Measurements from ENCODE around the gene NTNG2. TPM values are rescaled to one million over a fixed set of nuclear protein-coding genes. Genes with fewer than 3 reads are reported as not detected.

NTNG2 gene
- total RNA-seq, 1 donor from 2014 or later: 5.0 TPM

- Histone ChIP-seq H3K4me3 (no peak overlapping the region), H3K27ac (no peak overlapping the region), H3K36me3 (no peaks in the 10 kb centered on the region), H3K27me3 (ENCODE audit: low read depth) (peaks cover 22% of the 10 kb centered on the region), H3K4me1 (no peaks in the 10 kb centered on the region), H3K9me3 (no peaks in the 10 kb centered on the region)
- intact Hi-C loops (cut with DNase I): no loop called here
- DNase-seq: peak; percentile 85
- no peak for TF ChIP-seq CTCF (IDR thresholded peaks at IDR 0.05)
- ATAC-seq: peak; percentile 76 to 80
Measured at GRCh38 chr9:132249123-132249522, 87.3 kb downstream of the NTNG2 start.

GRCh38 chr9:132249690-132250089 is 87.8 kb downstream of the NTNG2 start:
- ATAC-seq (no peak), DNase-seq (no peak)
- Histone ChIP-seq H3K36me3 (no peaks in the 10 kb centered on the region), H3K9me3 (no peaks in the 10 kb centered on the region), H3K4me3 (no peak overlapping the region), H3K27ac (no peak overlapping the region), H3K4me1 (no peaks in the 10 kb centered on the region), H3K27me3 (ENCODE audit: low read depth) (peaks cover 22% of the 10 kb centered on the region)
- TF ChIP-seq CTCF (IDR thresholded peaks at IDR 0.05): no peak
- intact Hi-C loops (cut with DNase I): loop anchor here (5.0 kb wide), 1 partner anchor 487 kb away; no protein-coding TSS in a partner anchor

DNA sequence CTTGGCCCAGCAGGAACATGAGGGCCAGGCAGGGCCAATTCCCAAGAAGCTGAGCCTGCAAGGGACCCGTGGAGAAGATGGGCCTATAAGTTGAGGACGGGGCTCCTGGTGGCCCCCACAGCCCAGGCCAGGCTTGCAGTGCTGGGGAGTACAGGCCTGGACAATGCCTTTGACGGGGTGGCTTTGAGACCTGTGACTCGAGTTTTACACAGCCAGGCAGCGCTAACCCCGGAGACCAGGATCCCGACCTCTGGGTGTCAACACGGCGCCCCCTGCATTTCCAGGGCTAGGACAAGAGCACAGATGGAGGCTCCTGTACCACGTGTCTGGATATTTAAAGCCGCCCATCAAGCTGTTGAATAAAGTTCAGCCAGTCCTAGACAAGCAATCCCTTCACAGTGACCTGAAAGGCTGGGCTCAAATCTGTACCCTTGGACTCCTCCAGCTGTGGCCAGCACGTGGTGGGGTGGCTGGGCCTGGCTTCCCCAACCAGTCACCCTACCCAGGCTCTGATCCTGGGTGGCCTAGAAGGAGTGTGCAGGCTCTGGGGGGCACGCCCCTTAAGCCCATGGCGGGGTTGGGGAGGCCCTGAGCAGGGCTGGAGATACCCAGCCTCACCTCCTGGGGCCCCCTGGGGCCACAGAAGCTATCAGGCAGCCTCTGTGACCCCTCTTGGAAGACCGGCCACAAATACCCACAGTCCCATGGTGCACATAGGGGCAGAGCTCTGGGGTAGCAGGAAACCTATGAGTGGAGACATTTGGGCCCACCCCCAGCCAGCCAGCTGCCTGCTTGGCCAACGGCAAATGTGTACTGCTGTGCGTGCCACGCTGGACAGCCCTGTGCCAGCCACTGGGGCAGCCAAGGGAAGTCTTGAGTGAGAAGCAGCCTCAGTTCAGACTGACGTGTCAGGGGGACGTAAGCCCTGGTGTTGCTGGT is 88.7 kb downstream of the NTNG2 start:
- TF ChIP-seq CTCF (IDR thresholded peaks at IDR 0.05): no peak
- DNase-seq (no peak), ATAC-seq (peak in 1 of 2 donors; percentile 18)
- no peak overlapping the region for H3K27ac ChIP-seq
- H3K9me3 ChIP-seq: no peaks in the 10 kb centered on the region
- no peaks in the 10 kb centered on the region for H3K36me3 ChIP-seq
- H3K27me3 ChIP-seq (ENCODE audit: low read depth): peaks cover 17% of the 10 kb centered on the region
- H3K4me1 ChIP-seq: no peaks in the 10 kb centered on the region
- intact Hi-C loops (cut with DNase I): loop anchor here (5.0 kb wide), 1 partner anchor 488 kb away; no protein-coding TSS in a partner anchor
- H3K4me3 ChIP-seq: no peak overlapping the region

GRCh38 chr9:132260846-132261245 is 99.0 kb downstream of the NTNG2 start:
- TF ChIP-seq CTCF (IDR thresholded peaks at IDR 0.05): no peak
- Histone ChIP-seq H3K36me3 (peaks cover 43% of the 10 kb centered on the region), H3K4me3 (no peak overlapping the region), H3K4me1 (peaks cover 17% of the 10 kb centered on the region), H3K9me3 (no peaks in the 10 kb centered on the region), H3K27me3 (ENCODE audit: low read depth) (no peaks in the 10 kb centered on the region), H3K27ac (no peak overlapping the region)
- DNase-seq: peak; percentile 69
- peak; percentile 75 to 85 for ATAC-seq
- intact Hi-C loops (cut with DNase I): no loop called here

- TF ChIP-seq CTCF (IDR thresholded peaks at IDR 0.05): no peak
- no peaks in the 10 kb centered on the region for H3K27me3 ChIP-seq (ENCODE audit: low read depth)
- H3K27ac ChIP-seq: no peak overlapping the region
- no peak overlapping the region for H3K4me3 ChIP-seq
- DNase-seq (no peak), ATAC-seq (no peak)
- H3K9me3 ChIP-seq: no peaks in the 10 kb centered on the region
- peaks cover 90% of the 10 kb centered on the region for H3K36me3 ChIP-seq
- intact Hi-C loops (cut with DNase I): no loop called here
- H3K4me1 ChIP-seq: peaks cover 4% of the 10 kb centered on the region
Measured at GRCh38 chr9:132266017-132266416, 104.2 kb downstream of the NTNG2 start.

Measured in lower lobe of right lung (tissue), 2 donors.